Left ventricle myocardium superior (tissue), 1 donor: ENCODE results near the gene CASKIN1. TPM values are rescaled to one million over a fixed set of nuclear protein-coding genes. Genes with fewer than 3 reads are reported as not detected.
"Not testable (repeated sequence)": the region's sequence is repeated elsewhere in the genome, so short reads cannot be mapped to it uniquely, and the experiment has no call there.

Experiments
- ATAC-seq: fragments of 200-7000 bp; cut with Tn5 transposase; one replicate; pipeline ENCODE4 v1.9.1; 2020; ENCODE audit warnings: mild to moderate bottlenecking, moderate library complexity
- DNase-seq: peaks from one replicate; pipeline ENCODE4 v3.0.0-alpha.2; 2020
- intact Hi-C: fragments of 100-400 bp; cut with micrococcal nuclease; formaldehyde crosslinking; loops from one replicate; pipeline ENCODE4 v1.11.0; 2022
- total RNA-seq: library from RNA; stranded (reverse); fragmentation: NEBNext Ultra II Directional; extraction: Animal tissue kit (Norgen Biotek cat#: 25700); gene quantifications from one replicate; pipeline ENCODE4 v1.2.1, GENCODE V29; 2021
- donor health status: DM: no; HTN: yes; CAD: no; lungs with severe emphysema.

The CASKIN1 gene
- total RNA-seq, 1 donor from 2014 or later: 9.2 TPM

DNA sequence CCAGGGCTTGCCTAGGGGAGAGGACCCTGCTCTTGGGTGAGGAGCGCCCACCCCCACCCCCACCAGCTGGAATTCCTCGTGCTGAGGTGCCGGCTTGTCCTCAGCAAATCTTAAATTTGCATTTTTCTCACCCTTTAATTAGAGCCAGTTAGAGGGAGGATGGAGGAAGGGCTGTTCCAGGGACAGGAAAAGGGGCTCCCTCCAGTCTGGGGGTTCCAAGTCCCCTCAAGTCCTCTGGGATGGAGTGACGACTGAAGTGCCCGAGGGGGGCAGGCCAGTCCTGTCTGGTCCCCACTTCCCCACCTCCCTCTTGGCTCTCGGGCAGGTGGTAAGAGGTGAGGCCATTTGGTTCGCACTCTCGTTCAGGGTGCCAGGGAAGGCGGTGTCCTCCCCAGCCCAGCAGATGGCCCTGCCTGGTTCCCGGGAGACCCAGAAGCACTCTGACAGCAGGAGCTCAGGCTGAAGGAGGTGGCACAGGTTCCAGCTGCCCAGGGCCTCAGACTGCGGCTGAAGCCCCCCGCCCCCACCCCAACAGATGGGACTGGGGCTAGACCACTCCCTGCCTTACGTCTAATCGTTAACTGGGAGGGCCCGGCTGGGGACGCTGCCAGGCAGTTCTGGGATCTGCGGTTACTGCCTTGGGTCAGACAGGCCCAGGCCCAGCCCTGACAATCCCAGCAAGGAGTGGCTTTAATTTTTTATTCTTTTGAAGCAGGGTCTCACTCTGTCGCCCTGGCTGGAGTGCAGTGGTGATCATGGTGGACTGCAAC is 45.8 kb downstream of the CASKIN1 start:
- intact Hi-C loops: no loop called here
- DNase-seq (no peak), ATAC-seq (no peak)

DNA sequence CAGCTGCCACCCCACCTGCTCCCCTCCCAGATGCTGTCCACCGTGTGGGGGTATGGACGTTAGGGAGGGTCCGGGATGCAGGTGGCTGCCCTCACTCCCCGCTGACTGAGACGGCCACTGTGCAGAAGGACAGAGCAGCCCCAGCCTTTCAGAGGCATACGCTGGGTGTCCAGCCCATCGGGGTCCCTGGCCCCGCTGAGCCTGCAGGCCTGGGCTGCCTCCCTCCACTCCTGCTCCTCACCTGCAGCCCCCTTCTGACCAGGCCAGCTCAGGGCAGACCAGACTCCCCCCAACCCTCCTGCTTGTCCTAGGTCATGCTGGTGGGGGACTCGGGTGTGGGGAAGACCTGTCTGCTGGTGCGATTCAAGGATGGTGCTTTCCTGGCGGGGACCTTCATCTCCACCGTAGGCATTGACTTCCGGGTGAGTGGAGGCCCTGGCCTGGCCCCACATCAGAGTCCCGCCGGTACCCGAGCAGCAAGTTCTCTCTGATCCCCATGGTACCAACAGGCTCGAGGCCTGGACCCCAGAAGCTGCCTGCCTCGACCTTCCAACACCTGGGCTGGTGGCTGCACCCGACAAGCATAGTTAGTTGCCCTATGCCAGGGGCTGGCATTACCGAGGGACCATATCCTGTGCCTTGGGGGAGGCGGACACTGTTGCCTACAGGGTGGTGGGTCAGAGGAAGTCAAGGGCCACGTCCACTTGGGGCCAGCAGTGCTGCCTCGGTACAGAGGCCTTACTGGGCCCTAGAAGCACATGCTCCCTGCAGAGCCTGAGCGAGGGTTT is 46.6 kb downstream of the CASKIN1 start:
- ATAC-seq (no peak), DNase-seq (no peak)
- intact Hi-C loops: no loop called here

DNA sequence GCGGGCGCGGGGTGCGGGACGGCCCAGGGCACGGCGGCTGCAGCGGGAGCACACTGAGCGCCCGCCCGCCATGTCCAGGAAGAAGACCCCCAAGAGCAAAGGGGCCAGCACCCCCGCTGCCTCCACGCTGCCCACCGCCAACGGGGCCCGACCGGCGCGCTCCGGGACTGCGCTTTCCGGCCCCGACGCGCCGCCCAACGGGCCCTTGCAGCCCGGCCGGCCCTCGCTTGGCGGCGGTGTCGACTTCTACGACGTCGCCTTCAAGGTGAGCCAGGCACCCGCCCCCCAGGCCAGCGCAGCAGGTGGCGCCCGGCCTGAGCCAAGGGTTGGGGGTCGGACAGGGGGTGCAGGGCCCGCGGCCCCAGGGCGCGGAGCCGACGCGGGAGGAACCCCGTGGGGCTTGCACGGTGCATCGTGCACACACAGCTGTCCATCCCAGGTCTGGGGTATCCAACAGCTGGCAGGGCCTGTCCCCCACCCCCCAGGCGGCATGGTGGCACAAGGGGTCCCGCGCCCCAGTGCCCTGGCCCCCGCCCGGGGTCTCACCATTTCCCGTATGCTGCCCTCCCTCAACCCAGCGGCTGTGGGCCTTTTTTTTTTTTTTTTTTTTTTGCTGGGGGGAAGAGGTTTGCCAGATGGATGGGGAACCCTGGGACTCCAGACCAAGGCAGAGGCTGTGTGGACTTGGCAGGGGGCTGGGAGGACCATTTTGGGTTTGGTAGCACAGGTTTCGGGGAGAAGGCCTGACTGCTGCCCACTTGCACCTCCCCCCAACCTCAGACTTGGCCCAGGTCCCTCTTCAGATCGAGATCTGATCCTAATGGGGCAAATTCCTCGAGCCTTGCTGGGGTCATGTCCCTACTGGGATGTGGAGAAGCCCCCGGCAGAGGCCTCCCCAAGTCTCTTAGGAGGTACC is 47.4 kb downstream of the CASKIN1 start:
- DNase-seq: no peak
- no peak for ATAC-seq
- intact Hi-C loops: no loop called here

DNA sequence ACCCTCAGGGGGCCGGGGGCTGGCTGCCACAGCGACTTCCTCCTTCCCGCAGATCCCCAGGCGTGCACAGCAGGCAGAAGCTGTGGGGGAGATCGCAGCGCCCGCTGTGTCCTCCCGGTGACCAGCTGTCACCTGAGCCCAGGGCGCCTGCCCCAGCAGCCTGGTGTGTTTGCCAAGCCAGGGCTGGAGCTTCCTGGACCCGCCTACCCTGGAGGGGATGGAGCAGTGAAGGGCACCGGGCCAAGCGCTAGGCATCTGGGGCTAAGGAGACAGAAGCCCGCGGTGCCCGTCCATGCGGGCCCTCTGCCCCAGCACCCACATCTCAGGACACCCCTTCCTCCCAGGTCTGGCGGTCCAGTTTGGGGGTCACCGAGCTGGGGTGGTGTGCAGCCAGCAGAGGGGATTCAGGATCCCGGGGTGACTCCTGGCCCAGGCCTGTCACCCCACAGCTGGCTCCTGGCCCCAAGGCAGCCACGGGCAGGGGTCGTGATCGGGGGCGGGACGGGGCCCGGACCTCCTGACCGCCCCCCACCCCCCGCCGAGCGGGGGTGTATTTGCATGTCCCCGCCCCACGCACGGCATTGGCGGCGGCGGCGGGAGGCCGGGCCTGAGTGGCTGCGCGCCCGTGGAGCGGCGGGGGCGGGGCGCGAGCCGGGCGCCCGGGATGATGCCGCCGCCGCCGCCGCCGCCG is 48.3 kb downstream of the CASKIN1 start, which contains the start of gene RAB26:
Gene RAB26 (plus strand): TSS at position 645 of the 691 bp plus-strand sequence. CDS start 159 bp downstream, outside the sequence.
- intact Hi-C loops: no loop called here
- ATAC-seq: peak; percentile 92
- peak; percentile 92 for DNase-seq

DNA sequence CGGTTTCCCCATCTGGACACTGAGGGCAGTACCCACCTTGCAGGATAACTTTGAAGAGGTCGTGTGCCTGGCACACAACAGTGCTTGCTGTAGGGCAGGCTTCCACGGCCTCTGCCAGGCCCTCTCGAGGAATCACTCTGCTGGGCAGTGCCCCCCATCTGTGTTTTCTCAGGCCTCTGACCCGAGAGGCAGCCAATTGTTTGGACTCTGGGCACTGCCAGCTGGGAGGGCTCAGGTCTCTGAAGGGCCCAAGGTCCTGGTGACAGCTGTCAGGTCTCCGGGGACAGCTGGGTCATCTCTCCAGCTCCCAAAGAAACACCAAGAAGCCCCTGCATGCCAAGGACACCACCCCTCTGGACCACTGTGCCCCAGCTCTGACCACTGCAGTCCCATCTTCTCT is 49.0 kb downstream of the CASKIN1 start:
- intact Hi-C loops: no loop called here
- DNase-seq: no peak
- peak; percentile 5 for ATAC-seq

DNA sequence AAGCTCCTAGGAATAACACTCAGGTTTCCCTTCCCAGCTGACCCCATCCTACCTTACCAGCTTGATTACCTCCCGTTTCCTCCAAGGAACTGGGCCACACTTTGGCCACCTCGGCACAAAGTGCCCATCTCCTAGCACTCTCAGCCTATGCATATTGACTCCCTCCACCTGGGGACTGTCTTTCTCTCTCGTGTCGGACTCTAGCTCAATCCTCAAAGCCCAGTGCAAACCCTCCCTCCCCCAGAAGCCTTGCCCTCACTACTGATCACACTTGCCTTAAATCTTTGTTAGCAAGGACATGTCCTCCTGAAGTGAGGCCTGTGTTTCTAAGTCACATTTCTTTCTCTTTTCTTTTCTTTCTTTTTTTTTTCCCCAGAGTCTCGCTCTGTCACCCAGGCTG is 50.6 kb downstream of the CASKIN1 start:
- intact Hi-C loops: no loop called here
- DNase-seq (no peak), ATAC-seq (no peak)

DNA sequence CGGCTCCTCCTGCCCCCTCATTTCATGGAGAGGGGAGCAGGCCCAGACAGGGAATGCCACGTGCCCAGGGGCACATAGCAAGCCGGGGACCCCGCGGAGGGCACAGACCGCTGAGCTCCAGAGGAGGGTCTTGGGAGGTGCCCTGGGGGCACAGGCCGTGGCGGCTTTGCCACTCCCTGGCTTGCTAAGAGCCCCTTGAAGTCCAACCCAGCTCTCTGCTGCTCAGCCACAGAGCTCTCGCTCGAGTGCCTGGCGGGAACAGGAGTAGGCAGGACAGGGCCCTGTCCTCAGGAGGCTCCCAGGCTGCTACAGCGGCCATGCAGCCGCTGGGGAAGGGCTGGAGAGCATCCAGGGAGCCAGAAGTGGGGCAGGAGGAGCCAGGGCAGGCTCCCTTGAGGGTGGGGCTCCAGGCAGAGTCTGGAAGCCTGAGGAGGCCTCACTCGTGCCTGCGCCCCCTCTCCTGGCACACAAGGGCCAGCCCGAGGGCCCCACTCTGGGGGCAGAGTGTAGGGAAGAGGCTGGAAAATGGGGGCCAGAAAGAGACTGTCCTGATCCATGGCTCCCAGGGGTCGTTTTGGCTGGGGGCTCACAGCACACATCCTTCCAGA is 52.4 kb downstream of the CASKIN1 start:
- intact Hi-C loops: no loop called here
- DNase-seq (no peak), ATAC-seq (no peak)

DNA sequence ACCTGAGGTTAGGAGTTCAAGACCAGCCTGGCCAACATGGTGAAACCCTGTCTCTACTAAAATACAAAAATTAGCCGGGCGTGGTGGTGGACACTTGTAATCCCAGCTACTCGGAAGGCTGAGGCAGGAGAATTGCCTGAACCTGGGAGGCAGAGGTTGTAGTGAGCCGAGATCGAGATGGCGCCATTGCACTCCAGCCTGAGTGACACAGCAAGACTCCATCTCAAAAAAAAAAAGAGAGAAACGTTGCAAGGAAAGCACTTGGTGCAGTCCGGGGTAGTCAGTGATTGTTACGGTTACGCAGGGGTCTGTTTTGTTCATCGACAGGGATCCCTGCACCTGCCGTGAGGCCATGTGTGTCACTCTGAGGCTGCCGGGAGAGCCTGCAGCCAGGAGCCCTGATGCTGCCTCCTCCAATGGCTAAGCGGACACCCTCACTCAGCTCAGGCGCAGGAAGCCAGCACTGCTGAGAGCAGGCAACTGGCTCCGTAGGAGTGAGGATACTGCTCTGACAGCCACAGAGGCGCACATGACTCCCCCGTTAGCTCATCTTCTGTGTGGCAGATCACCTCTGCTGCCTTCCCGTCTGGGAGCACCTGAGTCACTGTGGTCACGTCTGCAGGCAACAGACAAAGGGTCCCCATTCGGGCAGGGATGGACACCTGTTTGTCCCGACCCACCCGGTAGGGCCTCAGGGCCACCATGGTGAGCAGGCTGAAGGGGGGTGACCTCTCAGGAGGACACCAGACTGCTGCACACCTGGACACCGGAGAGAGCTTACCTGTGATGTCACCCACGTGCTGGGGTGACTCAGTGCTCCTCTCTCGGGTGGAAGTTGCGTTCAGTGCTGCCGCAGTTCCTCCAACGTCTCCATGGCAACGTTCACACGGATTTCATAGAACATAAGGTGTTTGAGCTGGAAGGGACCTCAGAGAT is 53.2 kb downstream of the CASKIN1 start:
- ATAC-seq: no peak
- intact Hi-C loops: no loop called here
- no peak for DNase-seq

DNA sequence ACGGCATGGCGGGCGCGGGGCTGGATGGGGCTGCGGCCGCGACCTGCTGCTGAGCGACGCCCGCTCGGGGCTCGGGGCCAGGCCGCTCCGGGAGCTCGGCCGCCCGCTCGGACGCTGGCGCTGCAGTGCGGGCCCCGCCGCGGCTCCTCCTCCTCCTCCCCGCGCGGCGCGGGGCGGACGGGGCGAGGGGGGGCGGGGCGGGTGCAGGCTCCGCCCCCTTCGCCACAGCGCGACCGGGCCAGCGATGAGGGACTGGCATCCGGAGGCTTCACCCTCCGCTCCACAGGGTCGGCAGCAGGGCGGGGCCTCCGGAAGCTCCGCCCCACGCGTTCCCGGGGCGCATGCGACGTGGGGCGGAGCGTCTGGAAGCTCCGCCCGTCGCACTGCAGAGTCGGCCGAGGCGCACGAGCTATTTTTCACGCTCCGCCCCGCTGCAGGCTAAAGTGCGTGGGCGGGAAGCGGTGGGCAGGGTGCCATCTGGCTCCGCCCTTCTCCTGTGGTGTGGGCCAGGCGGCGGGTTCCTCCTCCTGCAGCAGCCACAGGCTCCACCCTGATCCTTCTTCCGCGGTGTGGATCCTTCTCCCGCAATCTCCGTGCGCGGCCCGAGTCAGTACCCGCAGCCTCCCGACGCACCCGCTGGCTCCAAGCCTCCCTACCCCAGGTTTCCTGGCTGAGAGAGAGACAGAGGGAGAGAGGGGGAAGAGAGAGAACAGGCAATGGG is 60.5 kb downstream of the CASKIN1 start, which contains the start of gene PKD1:
Gene PKD1 (minus strand): TSS at position 129 of the 721 bp plus-strand sequence. CDS start 209 bp downstream, outside the sequence.
- DNase-seq (peak; percentile 100), ATAC-seq (peak; percentile 90)
- intact Hi-C loops: not testable (repeated sequence)

DNA sequence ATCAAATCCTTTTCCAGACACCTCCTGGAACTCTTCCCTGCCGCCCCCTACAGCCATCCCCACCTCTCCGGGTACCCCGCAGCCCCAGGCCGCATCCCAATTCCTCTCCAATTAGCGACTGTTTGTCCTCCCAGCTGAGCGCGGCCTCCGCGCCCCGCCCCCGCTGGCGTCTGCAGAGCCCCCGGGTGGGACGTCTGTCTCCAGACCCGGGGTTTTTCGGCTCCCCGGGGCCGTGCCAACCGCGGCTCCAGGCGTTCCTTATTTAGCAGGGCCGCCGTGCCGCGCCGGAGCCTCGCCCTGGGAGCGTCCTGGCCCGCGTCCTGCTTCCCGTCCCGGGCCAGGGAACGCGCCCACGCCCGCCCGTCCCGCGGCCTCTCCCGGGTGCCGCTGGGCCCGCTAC is 61.3 kb downstream of the CASKIN1 start:
- DNase-seq: peak; percentile 75
- ATAC-seq, intact Hi-C loops: not testable (repeated sequence)

DNA sequence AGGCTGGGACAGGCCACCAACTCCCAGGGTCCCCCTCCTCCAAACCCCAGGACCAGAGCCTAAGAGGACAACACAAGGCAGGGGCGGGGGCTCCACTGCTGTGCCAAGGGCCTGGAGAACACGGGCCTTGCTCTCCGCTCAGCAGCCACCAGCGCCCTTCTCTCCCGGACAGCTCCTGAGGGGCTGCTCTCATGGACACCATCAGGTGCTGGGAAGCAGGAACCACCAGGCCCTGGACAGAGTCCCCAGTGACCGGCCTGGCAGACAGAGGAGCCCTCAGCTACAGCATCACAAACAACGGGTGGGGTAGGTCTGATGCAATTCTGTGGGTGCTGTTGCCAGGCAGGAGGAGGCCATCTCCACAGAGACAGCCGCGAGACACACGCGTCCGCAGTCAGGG is 62.6 kb downstream of the CASKIN1 start:
- intact Hi-C loops, DNase-seq, ATAC-seq: not testable (repeated sequence)

DNA sequence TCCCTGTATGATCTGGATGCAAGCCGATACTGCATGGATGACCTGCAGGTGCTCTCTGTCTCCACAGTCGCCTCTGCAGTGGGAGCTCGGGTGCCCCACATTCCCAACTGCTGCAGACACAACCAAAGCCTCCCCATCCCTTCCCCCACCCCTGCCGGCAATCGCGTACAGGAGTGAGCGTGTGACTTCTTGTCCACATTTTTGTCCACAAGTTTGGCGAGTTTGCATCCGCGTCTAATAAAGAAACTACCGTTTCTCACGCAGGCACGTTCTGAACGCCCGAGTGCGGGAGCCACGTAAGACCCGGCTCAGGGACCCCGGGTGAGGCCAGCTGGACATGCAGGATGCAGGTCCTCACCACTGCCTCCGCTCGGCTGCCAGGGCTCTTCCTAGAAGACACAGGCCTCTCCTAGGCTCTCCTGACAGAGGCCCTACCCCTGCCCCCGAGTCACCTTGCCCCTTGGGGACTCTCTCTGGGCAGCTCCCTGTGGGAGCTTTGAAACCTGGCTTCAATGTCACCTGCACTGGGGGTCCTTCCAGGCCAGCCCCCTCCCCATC is 66.4 kb downstream of the CASKIN1 start:
- ATAC-seq, intact Hi-C loops, DNase-seq: not testable (repeated sequence)

DNA sequence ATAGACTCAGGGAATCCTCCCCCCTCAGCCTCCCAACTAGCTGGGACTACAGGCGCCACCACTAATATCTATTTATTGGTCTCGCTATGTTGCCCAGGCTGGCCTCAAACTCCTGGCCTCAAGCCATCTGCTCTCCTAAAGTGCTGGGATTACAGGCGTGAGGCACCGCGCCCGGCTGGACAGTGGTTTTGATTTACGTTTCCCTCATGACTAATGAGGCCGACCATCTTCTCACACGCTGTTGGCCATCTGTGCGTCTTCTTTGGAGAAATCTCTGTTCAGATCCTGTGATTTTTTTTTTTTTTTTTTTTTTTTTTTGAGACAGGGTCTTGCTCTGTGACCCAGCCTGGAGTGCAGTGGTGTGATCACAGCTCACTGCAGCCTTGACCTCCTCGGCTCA is 67.2 kb downstream of the CASKIN1 start:
- DNase-seq, ATAC-seq, intact Hi-C loops: not testable (repeated sequence)

DNA sequence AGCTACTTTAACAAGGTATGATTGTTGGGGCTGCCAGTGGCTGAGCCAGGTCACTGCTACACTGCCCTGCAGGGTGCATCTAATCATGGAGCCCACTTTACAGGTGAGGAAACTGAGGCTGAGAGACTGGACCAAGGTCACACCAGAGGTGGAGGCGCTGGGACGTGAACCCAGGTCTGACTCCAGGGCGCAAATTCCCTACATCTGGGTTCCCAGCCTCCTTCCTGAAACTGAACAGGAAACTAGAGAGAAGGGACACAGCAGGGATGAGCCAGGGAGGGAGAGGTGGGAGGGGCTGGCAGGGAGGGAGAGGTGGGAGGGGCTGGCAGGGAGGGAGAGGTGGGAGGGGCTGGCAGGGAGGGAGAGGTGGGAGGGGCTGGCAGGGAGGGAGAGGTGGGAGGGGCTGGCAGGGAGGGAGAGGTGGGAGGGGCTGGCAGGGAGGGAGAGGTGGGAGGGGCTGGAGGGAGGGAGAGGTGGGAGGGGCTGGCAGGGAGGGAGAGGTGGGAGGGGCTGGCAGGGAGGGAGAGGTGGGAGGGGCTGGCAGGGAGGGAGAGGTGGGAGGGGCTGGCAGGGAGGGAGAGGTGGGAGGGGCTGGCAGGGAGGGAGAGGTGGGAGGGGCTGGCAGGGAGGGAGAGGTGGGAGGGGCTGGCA is 68.7 kb downstream of the CASKIN1 start:
- DNase-seq, intact Hi-C loops: not testable (repeated sequence)
- peak; percentile 16 for ATAC-seq
